GM21367 (cell line): ENCODE results near the gene MAP7.
"Not testable (repeated sequence)": the region's sequence is repeated elsewhere in the genome, so short reads cannot be mapped to it uniquely, and the experiment has no call there.

Experiments
- ATAC-seq: cut with Tn5 transposase; IDR thresholded peaks from one replicate; pipeline ENCODE4 v1.9.1; 2021; ENCODE audit not compliant: unreplicated experiment

MAP7 gene

DNA sequence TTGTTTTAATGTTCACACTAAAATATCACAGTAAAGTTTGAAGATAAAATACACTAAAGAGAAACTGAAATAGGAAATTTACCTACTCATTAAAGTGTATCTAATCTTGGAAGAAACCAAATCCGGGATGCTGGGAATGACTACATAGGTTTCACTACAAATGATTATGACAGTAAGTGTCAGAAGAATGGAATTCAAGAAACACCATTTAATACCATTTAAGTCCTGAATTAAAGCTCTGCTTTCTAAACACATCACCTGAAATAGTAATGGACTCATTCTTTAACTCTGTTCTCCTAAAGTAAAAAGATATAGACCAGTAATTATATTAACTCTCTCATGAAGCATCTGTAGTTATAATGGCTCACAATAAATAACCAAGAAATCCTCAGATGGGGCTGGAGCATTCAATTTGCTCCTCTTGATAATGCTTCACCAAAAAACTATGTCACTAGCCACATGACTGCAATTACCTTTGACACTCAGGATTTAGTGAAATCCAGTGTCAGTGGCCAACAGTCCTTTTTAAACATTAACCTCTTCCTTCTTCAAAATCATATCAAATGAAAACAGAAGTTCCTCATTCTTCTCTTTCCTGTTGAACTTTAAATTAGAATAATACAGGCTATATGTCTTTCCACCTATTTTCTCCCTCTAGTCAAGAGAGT is 41.4 kb downstream of the MAP7 start:
- no peak for ATAC-seq

DNA sequence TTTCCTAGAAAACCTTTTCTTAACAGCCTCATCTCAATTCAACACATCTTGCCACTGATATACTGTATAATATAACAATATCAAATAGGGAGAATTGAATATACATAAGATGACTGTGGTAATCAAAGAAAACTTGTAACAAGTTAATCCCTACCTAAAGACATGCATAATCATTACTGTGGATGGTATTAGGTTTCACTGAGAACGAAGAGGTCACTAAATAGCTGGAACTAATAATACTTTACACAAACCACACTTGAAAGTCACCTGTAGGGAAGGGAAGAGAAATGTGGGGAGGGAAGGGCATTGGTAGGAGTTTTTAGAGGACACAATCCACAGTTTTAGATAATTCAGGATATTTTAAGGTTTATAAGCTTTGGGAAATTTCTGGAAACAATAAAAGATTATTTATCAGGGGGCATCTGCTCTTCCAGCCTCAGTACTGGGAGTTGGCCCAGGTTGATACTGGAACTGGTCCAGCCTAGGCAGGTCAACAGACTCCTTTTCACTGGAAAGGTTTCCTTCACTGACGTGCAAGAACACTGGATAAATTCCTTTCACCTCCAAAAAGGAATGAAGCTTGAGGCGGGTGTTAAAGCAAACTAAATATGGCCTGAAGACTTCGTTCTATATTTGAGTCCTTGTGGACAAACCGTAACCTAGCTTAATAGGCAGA is 44.0 kb downstream of the MAP7 start:
- no peak for ATAC-seq

DNA sequence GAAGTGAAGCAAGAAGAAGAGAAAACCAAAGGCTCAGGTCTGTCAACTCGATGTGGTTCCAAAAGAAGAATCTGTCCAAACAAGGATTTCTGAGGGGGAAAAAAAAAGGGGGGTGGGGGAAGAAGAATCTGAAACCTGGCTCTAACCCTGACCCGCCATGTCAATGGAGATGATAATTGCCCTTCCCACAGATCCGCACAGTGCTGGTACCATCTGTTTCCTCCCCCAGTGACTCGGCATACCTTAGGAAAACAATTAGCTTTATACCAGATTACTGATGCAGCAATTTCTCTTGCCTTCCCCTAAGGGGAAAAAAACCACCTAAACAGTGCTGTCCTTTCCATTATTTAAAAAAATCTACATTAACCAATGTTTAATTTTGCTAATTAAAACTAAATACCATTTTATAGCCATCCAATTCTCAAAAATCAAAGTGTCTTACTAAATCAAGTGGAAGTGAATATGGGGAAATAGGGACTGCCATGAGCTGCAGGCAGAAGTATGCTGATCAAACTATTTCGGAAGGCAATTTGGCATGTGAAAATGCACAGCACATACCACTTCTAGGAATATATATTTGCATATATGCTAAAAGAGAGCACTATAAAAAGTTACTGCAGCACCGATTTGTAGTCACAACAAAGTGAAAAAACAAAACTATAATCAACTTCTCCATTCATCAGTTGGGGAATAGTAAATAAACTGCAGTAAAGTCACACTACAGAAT is 46.8 kb downstream of the MAP7 start:
- no peak for ATAC-seq

GRCh38 chr6:136502786-136503185 is 47.4 kb downstream of the MAP7 start:
- ATAC-seq: no peak

DNA sequence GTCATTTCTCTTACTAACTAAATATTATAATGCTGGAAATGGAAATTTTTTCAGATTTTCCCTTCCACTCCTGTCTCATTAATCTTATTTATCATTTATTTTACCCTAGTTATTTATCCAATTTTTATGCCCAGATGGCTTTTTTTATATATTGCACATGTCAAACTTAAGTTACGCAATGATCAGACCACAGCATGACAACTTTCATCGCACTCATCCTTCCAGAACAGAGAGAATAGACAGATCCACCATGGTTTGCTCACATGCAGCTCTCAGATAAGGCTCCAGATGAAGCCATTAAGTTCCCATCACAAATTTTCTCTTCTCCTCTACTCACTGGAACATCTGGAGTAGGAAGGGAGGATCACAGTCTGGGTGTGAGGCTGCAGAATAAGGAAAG is 48.7 kb downstream of the MAP7 start:
- no peak for ATAC-seq

DNA sequence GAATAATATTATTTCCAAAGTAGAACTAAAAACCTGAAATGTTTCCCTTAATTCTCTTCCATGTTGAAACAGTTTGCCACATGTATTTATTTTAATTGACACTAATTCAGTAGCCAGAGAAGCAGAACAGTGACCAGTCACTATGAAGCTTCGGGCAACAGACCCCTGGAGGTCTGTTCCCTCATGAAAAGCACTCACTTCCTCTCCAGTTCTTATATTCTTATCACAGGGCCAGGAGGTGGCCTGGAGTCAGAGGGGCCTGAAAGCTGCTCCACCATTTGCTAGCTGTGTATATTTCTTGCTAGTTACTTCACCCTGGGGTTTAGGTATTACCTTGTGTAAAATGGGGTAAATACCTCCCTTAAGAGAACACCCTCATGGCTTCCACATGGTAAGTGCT is 49.1 kb downstream of the MAP7 start:
- no peak for ATAC-seq

- ATAC-seq: no peak
Observed at GRCh38 chr6:136500414-136500813, 49.8 kb downstream of the MAP7 start.

DNA sequence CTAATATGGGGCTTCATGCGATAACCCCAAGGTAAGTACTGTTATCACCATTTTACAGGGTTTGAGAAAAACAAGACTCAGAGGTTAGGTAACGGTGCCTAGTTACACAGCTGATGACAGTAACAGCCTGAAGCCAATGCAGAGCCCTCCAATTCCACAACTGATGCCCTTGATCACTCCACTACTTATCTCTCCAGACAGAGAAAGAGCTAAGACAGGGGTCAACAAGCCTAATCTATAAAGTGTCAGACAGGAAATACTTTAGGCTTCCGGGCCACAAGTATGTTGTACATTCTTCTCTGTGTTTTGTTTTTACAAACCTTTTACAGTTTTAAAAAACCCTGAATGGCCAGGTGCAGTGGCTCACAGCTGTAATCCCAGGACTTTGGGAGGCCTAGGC is 50.9 kb downstream of the MAP7 start:
- ATAC-seq: no peak

- not testable (repeated sequence) for ATAC-seq
Observed at GRCh38 chr6:136496449-136496848, 53.8 kb downstream of the MAP7 start.

DNA sequence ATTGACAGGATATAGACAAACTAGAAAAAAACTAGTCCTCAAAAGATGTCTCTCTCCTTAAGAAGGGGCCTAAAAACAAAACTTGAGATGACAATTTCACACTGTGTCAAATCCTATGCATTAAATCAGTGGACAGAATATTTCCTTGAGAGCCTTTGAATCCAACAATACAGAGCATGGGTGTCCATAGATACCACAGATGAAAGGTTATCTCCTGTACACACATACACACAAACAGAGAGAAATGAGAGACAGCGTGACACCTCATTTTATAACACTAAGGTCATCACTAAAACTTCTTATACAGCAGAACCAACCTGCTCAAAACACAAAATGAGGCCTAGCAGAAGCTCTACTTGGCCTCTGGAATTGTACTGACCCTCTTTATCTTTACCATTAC is 55.5 kb downstream of the MAP7 start:
- no peak for ATAC-seq

GRCh38 chr6:136494059-136494458 is 56.2 kb downstream of the MAP7 start:
- no peak for ATAC-seq

GRCh38 chr6:136492409-136492808 is 57.8 kb downstream of the MAP7 start:
- no peak for ATAC-seq

DNA sequence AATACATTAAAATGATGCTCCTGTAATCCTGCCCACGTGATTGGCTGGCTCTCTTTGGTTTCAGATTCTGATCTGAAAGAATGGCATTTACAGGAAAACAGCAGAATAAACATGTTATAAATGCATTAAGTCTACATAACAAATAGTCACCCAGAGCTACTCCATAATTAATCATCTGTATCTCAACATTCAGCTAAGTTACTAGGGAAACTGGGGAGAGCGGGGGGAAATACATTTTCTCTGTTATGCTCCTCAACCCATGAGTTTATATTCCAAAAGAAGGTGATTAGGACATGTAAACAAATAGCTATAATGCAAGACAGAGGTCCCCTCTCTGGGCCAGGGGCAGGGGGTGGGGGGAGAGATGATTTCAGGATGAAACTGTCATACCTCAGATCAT is 58.5 kb downstream of the MAP7 start:
- ATAC-seq: no peak

- no peak for ATAC-seq
Observed at GRCh38 chr6:136491251-136491650, 59.0 kb downstream of the MAP7 start.

- ATAC-seq: not testable (repeated sequence)
Observed at GRCh38 chr6:136489689-136490033, 60.6 kb downstream of the MAP7 start.

GRCh38 chr6:136487759-136488425 is 62.3 kb downstream of the MAP7 start:
- no peak for ATAC-seq

DNA sequence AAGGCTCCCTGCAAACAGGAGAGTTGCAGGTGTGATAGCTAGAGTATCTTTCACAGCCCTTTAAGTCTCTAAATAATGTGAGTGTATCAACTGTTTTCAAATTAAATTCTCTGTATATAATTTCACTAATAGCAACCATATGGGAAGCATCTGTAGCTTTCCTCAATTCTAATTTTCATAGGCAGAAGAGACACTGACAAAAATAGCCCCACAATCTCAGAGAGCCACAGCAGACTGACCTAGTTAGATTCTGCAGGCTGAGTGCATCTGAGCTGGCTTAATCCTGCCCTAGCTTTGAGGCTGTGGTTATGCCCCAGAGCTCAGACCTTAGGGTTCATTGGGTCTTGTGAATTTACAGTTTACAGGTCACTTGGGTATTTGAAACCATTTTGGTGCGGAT is 63.9 kb downstream of the MAP7 start:
- ATAC-seq: no peak

DNA sequence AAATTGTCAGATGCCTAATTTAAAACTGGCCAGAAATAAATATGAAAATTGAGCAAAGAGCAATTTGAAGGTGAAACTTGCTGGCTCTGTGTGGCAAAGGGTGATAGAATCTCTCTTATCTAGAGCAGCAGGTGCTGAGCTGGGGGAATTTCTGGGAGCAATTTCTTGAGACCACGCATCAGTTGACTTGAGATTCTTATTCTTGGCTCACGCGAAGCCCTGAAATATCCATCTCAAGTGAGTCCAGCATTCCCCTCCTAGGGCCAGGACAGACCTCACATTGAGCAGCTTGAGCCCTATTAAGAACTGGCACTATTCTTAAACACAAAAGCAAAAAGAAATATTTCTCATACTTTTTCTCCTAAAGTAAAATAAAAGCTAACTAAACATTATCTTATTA is 66.3 kb downstream of the MAP7 start:
- no peak for ATAC-seq

DNA sequence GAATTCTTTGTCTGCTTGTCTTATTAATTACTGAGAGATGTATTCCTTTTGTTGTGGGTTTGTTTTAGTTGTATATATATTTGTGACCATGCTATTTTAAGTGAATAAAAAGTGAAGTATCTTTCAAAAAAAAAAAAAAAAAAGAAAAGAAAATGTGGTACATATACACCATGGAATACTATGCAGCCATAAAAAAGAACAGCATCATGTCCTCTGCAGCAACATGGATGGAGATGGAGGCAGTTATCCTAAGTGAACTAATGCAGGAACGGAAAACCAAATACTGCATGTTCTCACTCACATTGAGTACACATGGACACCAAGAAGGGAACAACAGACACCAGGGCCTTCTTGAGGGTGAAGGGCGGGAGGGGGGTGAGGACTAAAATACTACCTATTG is 67.2 kb downstream of the MAP7 start:
- not testable (repeated sequence) for ATAC-seq

- no peak for ATAC-seq
Observed at GRCh38 chr6:136477548-136477947, 72.7 kb downstream of the MAP7 start.

- no peak for ATAC-seq
Observed at GRCh38 chr6:136475686-136476085, 74.5 kb downstream of the MAP7 start.

DNA sequence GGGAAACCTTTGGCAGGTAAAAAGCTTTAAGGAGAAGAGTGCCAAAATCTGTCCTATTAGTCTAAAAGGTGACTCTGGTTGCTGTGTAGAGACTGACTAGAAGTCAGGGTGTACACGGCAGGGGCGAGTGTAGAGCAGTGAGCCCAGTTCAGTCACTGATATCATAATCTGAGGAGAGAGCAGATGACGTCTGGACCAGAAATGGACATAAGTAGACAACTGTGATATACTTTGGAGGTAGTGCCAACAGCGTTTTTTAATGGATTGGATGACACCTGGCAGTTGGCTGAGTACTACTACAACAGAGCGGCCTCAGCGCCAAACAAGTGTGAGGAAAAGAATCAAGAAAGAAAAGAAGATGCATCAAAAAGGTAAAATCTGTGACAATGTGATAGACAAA is 76.0 kb downstream of the MAP7 start:
- ATAC-seq: no peak
